ENCODE data around the gene LDLRAD4.

DNA sequence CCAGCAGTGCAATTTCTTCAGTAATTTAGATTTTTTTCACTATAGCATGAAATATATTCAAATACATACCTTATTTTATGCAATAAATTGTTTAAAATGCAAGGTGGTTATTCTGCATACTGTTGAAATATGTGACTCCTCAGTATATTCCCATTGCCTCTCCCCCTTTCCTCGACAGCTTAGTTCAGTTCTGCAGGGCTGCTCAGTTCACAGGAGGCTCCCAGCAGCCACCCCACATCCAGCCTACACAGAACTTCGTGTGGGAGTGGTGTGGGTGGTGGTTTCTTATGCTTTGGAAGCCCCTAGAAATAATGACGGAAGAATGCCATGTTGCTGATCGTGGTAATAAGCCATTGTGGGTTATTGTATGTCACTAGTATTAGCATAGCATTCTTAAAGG lies 428.1 kb downstream of the LDLRAD4 start:
- TF ChIP-seq, protein P1, sequence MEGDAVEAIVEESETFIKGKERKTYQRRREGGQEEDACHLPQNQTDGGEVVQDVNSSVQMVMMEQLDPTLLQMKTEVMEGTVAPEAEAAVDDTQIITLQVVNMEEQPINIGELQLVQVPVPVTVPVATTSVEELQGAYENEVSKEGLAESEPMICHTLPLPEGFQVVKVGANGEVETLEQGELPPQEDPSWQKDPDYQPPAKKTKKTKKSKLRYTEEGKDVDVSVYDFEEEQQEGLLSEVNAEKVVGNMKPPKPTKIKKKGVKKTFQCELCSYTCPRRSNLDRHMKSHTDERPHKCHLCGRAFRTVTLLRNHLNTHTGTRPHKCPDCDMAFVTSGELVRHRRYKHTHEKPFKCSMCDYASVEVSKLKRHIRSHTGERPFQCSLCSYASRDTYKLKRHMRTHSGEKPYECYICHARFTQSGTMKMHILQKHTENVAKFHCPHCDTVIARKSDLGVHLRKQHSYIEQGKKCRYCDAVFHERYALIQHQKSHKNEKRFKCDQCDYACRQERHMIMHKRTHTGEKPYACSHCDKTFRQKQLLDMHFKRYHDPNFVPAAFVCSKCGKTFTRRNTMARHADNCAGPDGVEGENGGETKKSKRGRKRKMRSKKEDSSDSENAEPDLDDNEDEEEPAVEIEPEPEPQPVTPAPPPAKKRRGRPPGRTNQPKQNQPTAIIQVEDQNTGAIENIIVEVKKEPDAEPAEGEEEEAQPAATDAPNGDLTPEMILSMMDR (IDR thresholded peaks at IDR 0.05) = no peak
- no peak for TF ChIP-seq POLR2A (IDR thresholded peaks at IDR 0.05)
